Spleen (tissue), 11 donors: ENCODE measurements around the gene LRRC8D. TPM values are rescaled to one million over a fixed set of nuclear protein-coding genes. Genes with fewer than 3 reads are reported as not detected.

Source experiments
- DNase-seq: peaks from one replicate; pipeline ENCODE4 v3.0.0-alpha.2; 2020
- H3K27ac ChIP-seq, 8 donors: fragments of 200-600 bp; sonication (generic) in 7 of 8; 1 replicate in 4 of 8; 2 replicates in 4 of 8; pipeline versions ENCODE4 v1.5.0 to v1.8.0; 2016 to 2021; ENCODE audit warnings: inconsistent platforms in 4 of 8, mild to moderate bottlenecking in 4 of 8, moderate library complexity in 1 of 8
- H3K27me3 ChIP-seq, 7 donors: fragments of 200-600 bp; sonication (generic) in 6 of 7; replicated peaks in 1 of 7; 1 replicate in 4 of 7; 2 replicates in 3 of 7; pipeline versions ENCODE4 v1.5.0 to v1.8.0; 2016 to 2021; ENCODE audit warnings: inconsistent platforms in 3 of 7, mild to moderate bottlenecking in 1 of 7
- H3K36me3 ChIP-seq, 6 donors: fragments of 200-600 bp; sonication (generic) in 5 of 6; 1 replicate in 4 of 6; 2 replicates in 2 of 6; pipeline versions ENCODE4 v1.5.0 to v1.8.0; 2016 to 2021; ENCODE audit warnings: inconsistent platforms in 2 of 6
- H3K4me1 ChIP-seq, 6 donors: fragments of 200-600 bp; sonication (generic) in 5 of 6; 1 replicate in 3 of 6; 2 replicates in 3 of 6; pipeline versions ENCODE4 v1.5.0 to v1.8.0; 2016 to 2021; ENCODE audit warnings: inconsistent platforms in 3 of 6
- H3K4me3 ChIP-seq, 8 donors: fragments of 200-600 bp; sonication (generic) in 7 of 8; 1 replicate in 4 of 8; 2 replicates in 4 of 8; pipeline versions ENCODE4 v1.5.0 to v1.8.0; 2016 to 2021; ENCODE audit warnings: inconsistent platforms in 4 of 8, mild to moderate bottlenecking in 4 of 8, moderate library complexity in 2 of 8
- H3K9me3 ChIP-seq, 8 donors: fragments of 200-600 bp; sonication (generic) in 7 of 8; 1 replicate in 4 of 8; 2 replicates in 4 of 8; pipeline versions ENCODE4 v1.5.0 to v1.8.0; 2016 to 2021; ENCODE audit warnings: inconsistent platforms in 4 of 8
- POLR2A ChIP-seq, 3 donors: fragments of 450-650 bp; IDR thresholded peaks; one replicate each; pipeline ENCODE4 v1.5.1; 2017; ENCODE audit warnings: antibody characterized with exemption in 3 of 3, mild to moderate bottlenecking in 1 of 3
- POLR2AphosphoS5 ChIP-seq, 3 donors: sonication (generic); formaldehyde crosslinking; IDR thresholded peaks; one replicate each; pipeline ENCODE4 v1.5.1; 2017; ENCODE audit warnings: antibody characterized with exemption in 3 of 3
- WGBS, 5 donors: extraction: QIAGEN DNeasy Blood & Tissue Kit in 3 of 5; methylation state at CpG; one replicate each; pipeline versions ENCODE4 v1.1.5 to v1.1.7; 2013 to 2018; 5-methylcytosine and 5-hydroxymethylcytosine counted together
- intact Hi-C: fragments of 100-400 bp; cut with DNase I; formaldehyde crosslinking; loops from one replicate; pipeline ENCODE4 v1.15.0; 2023; ENCODE audit warnings: low total_unique reads
- polyA plus RNA-seq, 3 donors: library from polyadenylated mRNA; stranded (reverse); fragments of 200-250 nt; gene quantifications; one replicate each; pipeline ENCODE4 v1.2.1, GENCODE V29; 2013
- total RNA-seq, 7 donors: library from RNA; depleted of rRNA in 3 of 7; stranded (reverse); fragments of >200 nt in 3 of 7; fragmentation: NEBNext Ultra II Directional in 4 of 7; extraction: Animal tissue kit (Norgen Biotek cat#: 25700) in 4 of 7; gene quantifications; one replicate each; pipeline versions ENCODE4 v1.1.0 to v1.2.1, GENCODE V29; 2016 to 2021
- TF ChIP-seq, protein P1 (sequence below), 11 experiments: fragments of 200-600 bp in 7 of 11; fragments of 450-650 bp in 4 of 11; sonication (generic) in 4 of 11; IDR thresholded peaks in 8 of 11; conservative IDR thresholded peaks in 3 of 11; 1 replicate in 7 of 11; 2 replicates in 4 of 11; pipeline versions ENCODE4 v1.4.0 to v1.8.0; 2016 to 2021; ENCODE audit warnings: antibody characterized with exemption in 11 of 11, inconsistent platforms in 4 of 11, mild to moderate bottlenecking in 1 of 11
- donor health status: healthy with polysubstance abuse.
- donor health status: DM: no; HTN: no; CAD: no; lungs with moderate emphysema.
- donor health status: DM: no; HTN: no; CAD: no.
- donor health status: Bipolar disorder and iron deficiency.
- donor health status: healthy.
- donor health status: DM: no; HTN: no; CAD: no.
- donor health status: DM: yes; HTN: yes; CAD: no.

LRRC8D gene
- total and polyA plus RNA-seq, 10 donors: 12.8 to 42.0 (median 34.5) TPM

DNA sequence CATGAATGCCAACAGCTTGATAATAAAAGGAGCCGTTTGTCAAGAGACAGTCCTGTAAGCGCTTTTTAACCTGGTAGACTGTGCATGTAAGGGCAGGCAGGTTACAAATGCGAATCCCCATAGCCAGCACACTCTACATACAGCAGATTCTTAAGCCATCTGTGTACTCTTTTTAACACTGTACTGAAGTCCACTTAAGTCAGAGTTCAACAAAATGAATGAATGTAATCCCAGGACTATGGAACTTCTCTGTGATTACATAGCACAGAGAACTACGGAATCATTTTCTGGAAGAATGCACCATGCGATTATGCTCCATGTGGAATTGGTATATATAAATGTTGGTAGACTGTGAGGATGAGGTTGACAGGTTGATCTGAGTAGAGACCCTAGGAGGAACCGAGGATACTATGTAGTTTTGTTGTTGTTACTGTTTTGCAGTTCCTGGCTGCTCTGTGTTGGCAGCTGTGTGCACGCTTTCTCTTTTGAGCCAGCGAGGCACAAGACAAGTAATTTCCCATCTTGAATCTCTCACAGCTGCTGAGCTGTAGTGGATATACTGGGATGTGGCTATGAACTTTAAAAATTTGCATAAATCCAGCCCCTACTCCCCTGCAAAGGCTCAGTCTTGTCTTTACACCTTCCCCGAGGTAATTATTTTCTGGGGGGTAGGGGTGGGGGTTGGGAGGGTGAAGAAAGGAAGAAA lies 21.9 kb downstream of the LRRC8D start:
- Histone ChIP-seq H3K36me3 (peaks cover 0 to 7% (median 0%) of the 10 kb centered on the region in 6 donors), H3K4me3 (peak overlapping the region; percentile 65 to 80 (median 74)), H3K27me3 (no peaks in the 10 kb centered on the region), H3K27ac (peak overlapping the region; percentile 82 to 94 (median 89)), H3K4me1 (peaks cover 16 to 78% (median 46%) of the 10 kb centered on the region in 6 donors), H3K9me3 (no peaks in the 10 kb centered on the region)
- no peak for DNase-seq
- TF ChIP-seq POLR2A (IDR thresholded peaks at IDR 0.05) (no peak), POLR2AphosphoS5 (IDR thresholded peaks at IDR 0.05) (no peak)
- intact Hi-C loops: no loop called here
- WGBS, 5 donors: 38 to 45% (median 42%) methylated on average over 9 of the region's 9 CpGs

- 0 to 1% (median 0%) methylated on average over 22 to 63 of the region's 63 CpGs for WGBS, 5 donors
- TF ChIP-seq POLR2A (IDR thresholded peaks at IDR 0.05) (no peak), POLR2AphosphoS5 (IDR thresholded peaks at IDR 0.05) (peak; percentile 45 to 76 (median 73))
- TF ChIP-seq, protein P1, sequence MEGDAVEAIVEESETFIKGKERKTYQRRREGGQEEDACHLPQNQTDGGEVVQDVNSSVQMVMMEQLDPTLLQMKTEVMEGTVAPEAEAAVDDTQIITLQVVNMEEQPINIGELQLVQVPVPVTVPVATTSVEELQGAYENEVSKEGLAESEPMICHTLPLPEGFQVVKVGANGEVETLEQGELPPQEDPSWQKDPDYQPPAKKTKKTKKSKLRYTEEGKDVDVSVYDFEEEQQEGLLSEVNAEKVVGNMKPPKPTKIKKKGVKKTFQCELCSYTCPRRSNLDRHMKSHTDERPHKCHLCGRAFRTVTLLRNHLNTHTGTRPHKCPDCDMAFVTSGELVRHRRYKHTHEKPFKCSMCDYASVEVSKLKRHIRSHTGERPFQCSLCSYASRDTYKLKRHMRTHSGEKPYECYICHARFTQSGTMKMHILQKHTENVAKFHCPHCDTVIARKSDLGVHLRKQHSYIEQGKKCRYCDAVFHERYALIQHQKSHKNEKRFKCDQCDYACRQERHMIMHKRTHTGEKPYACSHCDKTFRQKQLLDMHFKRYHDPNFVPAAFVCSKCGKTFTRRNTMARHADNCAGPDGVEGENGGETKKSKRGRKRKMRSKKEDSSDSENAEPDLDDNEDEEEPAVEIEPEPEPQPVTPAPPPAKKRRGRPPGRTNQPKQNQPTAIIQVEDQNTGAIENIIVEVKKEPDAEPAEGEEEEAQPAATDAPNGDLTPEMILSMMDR (IDR thresholded peaks at IDR 0.05 in 8 of 11, conservative IDR thresholded peaks at IDR 0.05 in 3 of 11): peak in 10 of 11 experiments; percentile 11 to 90 (median 82)
- peak; percentile 96 for DNase-seq
- peak overlapping the region; percentile 65 to 80 (median 74) for H3K4me3 ChIP-seq
- peaks cover 16 to 84% (median 50%) of the 10 kb centered on the region in 6 donors for H3K4me1 ChIP-seq
- peak overlapping the region; percentile 82 to 94 (median 89) for H3K27ac ChIP-seq
- H3K36me3 ChIP-seq: peaks cover 0 to 15% (median 0%) of the 10 kb centered on the region in 6 donors
- intact Hi-C loops: no loop called here
- H3K9me3 ChIP-seq: no peaks in the 10 kb centered on the region
- no peaks in the 10 kb centered on the region for H3K27me3 ChIP-seq
Observed at GRCh38 chr1:89843273-89844130, 22.7 kb downstream of the LRRC8D start.

DNA sequence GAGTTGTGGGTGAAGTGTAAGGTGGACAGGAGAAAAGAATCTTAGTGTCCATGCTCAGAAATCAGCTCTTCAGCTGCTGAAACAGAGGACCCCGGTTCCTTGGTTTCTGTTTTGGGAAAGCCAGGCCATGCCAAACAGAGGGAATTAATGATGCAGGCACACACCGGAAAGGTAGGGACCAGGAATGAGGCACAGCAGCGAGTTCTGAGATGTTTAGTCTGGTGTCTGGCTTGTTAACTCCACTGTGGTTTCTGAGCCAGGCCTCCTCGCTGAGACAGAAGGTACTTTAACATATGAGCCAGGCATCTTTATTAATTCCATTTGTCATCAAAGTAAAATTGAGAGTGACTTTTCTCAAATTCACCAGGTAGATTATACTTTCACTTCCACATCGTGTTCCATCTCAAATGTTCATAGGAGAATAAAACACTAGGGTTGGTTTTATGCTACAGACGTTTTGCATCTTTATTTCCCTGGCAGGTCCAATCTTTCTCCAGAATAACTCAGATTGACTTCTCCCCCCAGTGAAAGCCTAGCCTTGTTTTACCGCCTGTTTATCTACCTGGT lies 23.5 kb downstream of the LRRC8D start:
- Histone ChIP-seq H3K27ac (peak overlapping the region; percentile 82 to 94 (median 89)), H3K36me3 (peaks cover 0 to 23% (median 1%) of the 10 kb centered on the region in 6 donors), H3K4me1 (peaks cover 16 to 86% (median 47%) of the 10 kb centered on the region in 6 donors), H3K27me3 (no peaks in the 10 kb centered on the region), H3K4me3 (peak overlapping the region; percentile 65 to 80 (median 74)), H3K9me3 (no peaks in the 10 kb centered on the region)
- TF ChIP-seq POLR2A (IDR thresholded peaks at IDR 0.05): no peak
- no peak for TF ChIP-seq POLR2AphosphoS5 (IDR thresholded peaks at IDR 0.05)
- TF ChIP-seq, protein P1 (IDR thresholded peaks at IDR 0.05 in 8 of 11, conservative IDR thresholded peaks at IDR 0.05 in 3 of 11): no peak
- no peak for DNase-seq
- intact Hi-C loops: no loop called here
- WGBS, 5 donors: 46 to 49% (median 48%) methylated on average over 7 of the region's 7 CpGs

DNA sequence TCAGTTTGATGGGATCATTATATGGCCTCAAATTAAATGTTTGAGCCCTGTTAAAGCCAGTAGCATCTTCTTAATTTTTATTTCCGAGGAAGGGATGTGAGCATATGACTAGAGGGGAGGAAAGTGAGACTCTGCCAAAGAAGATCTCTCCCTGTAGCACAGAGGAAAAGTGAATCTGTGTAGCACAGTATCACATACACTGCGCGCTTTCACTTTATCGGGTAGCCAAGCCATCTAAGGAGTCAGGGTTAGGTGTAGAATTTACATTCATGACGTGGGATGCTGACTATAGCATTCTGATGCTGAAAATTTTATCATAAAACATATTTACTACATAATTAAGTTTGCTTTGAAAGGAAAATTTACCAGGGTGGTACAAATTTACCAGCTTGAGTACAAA lies 24.0 kb downstream of the LRRC8D start:
- peaks cover 0 to 26% (median 1%) of the 10 kb centered on the region in 6 donors for H3K36me3 ChIP-seq
- peak overlapping the region in 5 of 8 donors; percentile 89 to 94 (median 89) for H3K27ac ChIP-seq
- peak overlapping the region in 4 of 8 donors; percentile 65 to 78 (median 74) for H3K4me3 ChIP-seq
- no peak for DNase-seq
- H3K4me1 ChIP-seq: peaks cover 16 to 86% (median 46%) of the 10 kb centered on the region in 6 donors
- WGBS, 5 donors: 78 to 86% (median 82%) methylated on average over 5 of the region's 5 CpGs
- TF ChIP-seq POLR2A (IDR thresholded peaks at IDR 0.05) (no peak), POLR2AphosphoS5 (IDR thresholded peaks at IDR 0.05) (no peak)
- TF ChIP-seq, protein P1 (IDR thresholded peaks at IDR 0.05 in 8 of 11, conservative IDR thresholded peaks at IDR 0.05 in 3 of 11): no peak
- intact Hi-C loops: no loop called here
- no peaks in the 10 kb centered on the region for H3K27me3 ChIP-seq
- no peaks in the 10 kb centered on the region for H3K9me3 ChIP-seq
